Measurements from ENCODE around the gene TBCE.

DNA sequence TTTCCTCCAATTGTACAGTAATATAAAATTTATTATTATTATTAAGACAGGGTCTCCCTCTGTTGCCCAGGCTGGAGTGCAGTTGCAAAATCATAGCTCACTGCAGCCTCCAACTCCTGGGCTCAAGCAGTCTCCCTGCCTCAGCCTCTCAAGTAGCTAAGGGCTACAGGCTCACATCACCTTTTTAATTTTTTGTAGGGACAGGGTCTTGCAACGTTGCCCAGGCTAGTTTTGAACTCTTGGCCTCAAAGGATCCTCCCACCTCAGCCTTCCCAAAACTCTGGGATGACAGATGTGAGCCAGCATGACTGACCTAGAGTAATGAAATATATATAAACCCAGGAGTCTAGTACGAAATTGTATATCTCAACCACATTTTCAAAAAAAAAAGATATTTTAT, 87.9 kb downstream of the TBCE start:
- TF ChIP-seq, protein P1, sequence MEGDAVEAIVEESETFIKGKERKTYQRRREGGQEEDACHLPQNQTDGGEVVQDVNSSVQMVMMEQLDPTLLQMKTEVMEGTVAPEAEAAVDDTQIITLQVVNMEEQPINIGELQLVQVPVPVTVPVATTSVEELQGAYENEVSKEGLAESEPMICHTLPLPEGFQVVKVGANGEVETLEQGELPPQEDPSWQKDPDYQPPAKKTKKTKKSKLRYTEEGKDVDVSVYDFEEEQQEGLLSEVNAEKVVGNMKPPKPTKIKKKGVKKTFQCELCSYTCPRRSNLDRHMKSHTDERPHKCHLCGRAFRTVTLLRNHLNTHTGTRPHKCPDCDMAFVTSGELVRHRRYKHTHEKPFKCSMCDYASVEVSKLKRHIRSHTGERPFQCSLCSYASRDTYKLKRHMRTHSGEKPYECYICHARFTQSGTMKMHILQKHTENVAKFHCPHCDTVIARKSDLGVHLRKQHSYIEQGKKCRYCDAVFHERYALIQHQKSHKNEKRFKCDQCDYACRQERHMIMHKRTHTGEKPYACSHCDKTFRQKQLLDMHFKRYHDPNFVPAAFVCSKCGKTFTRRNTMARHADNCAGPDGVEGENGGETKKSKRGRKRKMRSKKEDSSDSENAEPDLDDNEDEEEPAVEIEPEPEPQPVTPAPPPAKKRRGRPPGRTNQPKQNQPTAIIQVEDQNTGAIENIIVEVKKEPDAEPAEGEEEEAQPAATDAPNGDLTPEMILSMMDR (conservative IDR thresholded peaks at IDR 0.05 in 1 of 2, IDR thresholded peaks at IDR 0.05 in 1 of 2; ENCODE audit: extremely low read depth in 1 of 2, insufficient read depth in 1 of 2, low read depth in 1 of 2, low read length in 2 of 2), result no peak
- TF ChIP-seq EZH2 (IDR thresholded peaks at IDR 0.05; ENCODE audit: borderline replicate concordance, low read length), result no peak
